A549 (cell line): ENCODE data around the gene LRRC36.

Experiments
- BHLHE40 ChIP-seq: IDR thresholded peaks from 2 replicates; pipeline ENCODE4 v1.6.1; 2012; ENCODE audit warnings: low read depth, low read length, inconsistent platforms
- CEBPB ChIP-seq, 2 experiments: fragments of >200 bp in 1 of 2; sonication (Bioruptor Twin) in 1 of 2; formaldehyde crosslinking in 1 of 2; IDR thresholded peaks; 2 replicates each; pipeline ENCODE4 v1.6.1; 2012 to 2016
- EP300 ChIP-seq, 2 experiments: fragments of >200 bp; sonication (Bioruptor Twin); formaldehyde crosslinking; IDR thresholded peaks; 2 replicates in 1 of 2; 3 replicates in 1 of 2; pipeline ENCODE4 v1.6.1; 2016 to 2017
- ESRRA ChIP-seq: fragments of 150-350 bp; IDR thresholded peaks from 2 replicates; pipeline ENCODE4 v1.6.1; 2014; ENCODE audit warnings: mild to moderate bottlenecking, low read length, borderline replicate concordance
- JUN ChIP-seq, 2 experiments: fragments of >200 bp; sonication (Bioruptor Twin); formaldehyde crosslinking; IDR thresholded peaks; 2 replicates in 1 of 2; 3 replicates in 1 of 2; pipeline ENCODE4 v1.6.1; 2016 to 2017
- NFE2L2 ChIP-seq: fragments of 150-350 bp; conservative IDR thresholded peaks from 2 replicates; pipeline ENCODE4 v1.6.1; 2014; ENCODE audit warnings: low read length
- NR3C1 ChIP-seq: fragments of >200 bp; sonication (Bioruptor Twin); formaldehyde crosslinking; IDR thresholded peaks from 3 replicates; pipeline ENCODE4 v1.6.1; 2017
- POLR2A ChIP-seq: IDR thresholded peaks from 2 replicates; pipeline ENCODE4 v1.6.1; 2012; ENCODE audit warnings: mild to moderate bottlenecking, low read length
- RFX5 ChIP-seq: fragments of 450-650 bp; IDR thresholded peaks from 2 replicates; pipeline ENCODE4 v1.7.1; 2014; ENCODE audit warnings: antibody characterized with exemption, mild to moderate bottlenecking, moderate library complexity
- TF ChIP-seq, protein P1 (sequence below): fragments of >200 bp; sonication (Bioruptor Twin); formaldehyde crosslinking; IDR thresholded peaks from 3 replicates; pipeline ENCODE4 v1.5.1; 2016

DNA sequence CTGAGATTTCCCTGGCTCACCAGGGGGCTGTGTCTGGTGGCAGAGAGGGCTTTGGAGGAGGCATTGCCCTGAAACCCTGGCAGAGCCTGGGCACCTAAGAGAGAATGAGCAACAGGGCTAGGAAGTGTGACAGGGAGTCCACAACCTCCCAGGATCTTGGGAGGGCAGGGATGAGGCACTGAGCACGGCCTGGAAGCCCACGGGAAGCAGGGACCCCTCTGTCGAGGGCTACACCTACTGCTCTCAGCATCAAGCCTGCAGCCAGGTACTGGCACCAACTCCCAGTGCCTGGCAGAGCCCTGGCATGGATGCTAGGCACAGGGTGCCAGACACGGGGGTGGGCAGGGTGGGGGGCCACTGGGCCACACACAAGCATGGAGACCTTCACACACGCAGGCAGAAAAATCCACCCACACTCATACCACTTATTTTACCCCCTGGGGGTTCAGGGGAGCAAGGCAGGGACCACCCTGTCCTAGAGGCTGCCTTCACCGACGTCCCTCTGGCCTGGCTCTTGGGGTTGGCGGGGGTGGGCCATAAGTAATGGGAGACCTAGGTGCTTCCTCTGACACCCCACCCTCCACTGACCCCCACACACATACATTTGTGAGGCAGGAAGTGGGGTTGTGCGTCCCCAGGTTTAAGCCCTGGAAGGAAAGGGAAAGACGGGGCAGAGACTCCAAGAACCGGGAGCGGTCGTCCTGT lies 103.3 kb downstream of the LRRC36 start:
- TF ChIP-seq NR3C1 (no peak), BHLHE40 (no peak), POLR2A (no peak), EP300 (IDR thresholded peaks at IDR 0.05) (no peak), CEBPB (IDR thresholded peaks at IDR 0.05) (no peak), JUN (IDR thresholded peaks at IDR 0.05) (no peak), ESRRA (no peak), NFE2L2 (no peak), RFX5 (no peak)
- TF ChIP-seq, protein P1, sequence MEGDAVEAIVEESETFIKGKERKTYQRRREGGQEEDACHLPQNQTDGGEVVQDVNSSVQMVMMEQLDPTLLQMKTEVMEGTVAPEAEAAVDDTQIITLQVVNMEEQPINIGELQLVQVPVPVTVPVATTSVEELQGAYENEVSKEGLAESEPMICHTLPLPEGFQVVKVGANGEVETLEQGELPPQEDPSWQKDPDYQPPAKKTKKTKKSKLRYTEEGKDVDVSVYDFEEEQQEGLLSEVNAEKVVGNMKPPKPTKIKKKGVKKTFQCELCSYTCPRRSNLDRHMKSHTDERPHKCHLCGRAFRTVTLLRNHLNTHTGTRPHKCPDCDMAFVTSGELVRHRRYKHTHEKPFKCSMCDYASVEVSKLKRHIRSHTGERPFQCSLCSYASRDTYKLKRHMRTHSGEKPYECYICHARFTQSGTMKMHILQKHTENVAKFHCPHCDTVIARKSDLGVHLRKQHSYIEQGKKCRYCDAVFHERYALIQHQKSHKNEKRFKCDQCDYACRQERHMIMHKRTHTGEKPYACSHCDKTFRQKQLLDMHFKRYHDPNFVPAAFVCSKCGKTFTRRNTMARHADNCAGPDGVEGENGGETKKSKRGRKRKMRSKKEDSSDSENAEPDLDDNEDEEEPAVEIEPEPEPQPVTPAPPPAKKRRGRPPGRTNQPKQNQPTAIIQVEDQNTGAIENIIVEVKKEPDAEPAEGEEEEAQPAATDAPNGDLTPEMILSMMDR, result no peak
